ENCODE measurements around the gene GFM1.

Gene GFM1

GRCh38 chr3:158733656-158734055 is 89.3 kb downstream of the GFM1 start:
- Histone ChIP-seq H3K27me3 (peaks cover 21% of the 10 kb centered on the region), H3K4me3 (no peak overlapping the region), H3K4me2 (no peak overlapping the region), H3K9me3 (peaks cover 46% of the 10 kb centered on the region), H3K9ac (no peak overlapping the region), H4K20me1 (no peaks in the 10 kb centered on the region), H3K36me3 (peaks cover 13% of the 10 kb centered on the region), H3K27ac (no peak overlapping the region), H3K4me1 (no peaks in the 10 kb centered on the region)
- no peak for TF ChIP-seq Cebpa-rat (IDR thresholded peaks at IDR 0.05)

- TF ChIP-seq Cebpa-rat (IDR thresholded peaks at IDR 0.05) = no peak
- H3K27me3 ChIP-seq = peaks cover 21% of the 10 kb centered on the region
- no peak overlapping the region for H3K4me2 ChIP-seq
Observed at GRCh38 chr3:158735296-158736033, 91.1 kb downstream of the GFM1 start.

GRCh38 chr3:158737410-158737809 is 93.1 kb downstream of the GFM1 start:
- Histone ChIP-seq H3K27me3 (peaks cover 5% of the 10 kb centered on the region; the same call in 1 of the 2 replicates), H3K4me2 (no peak overlapping the region), H3K4me3 (no peak overlapping the region), H3K27ac (no peak overlapping the region), H3K36me3 (peaks cover 1% of the 10 kb centered on the region; the same call in 1 of the 2 replicates), H3K9me3 (peaks cover 26% of the 10 kb centered on the region), H3K4me1 (peaks cover 4% of the 10 kb centered on the region; the same call in 1 of the 2 replicates), H4K20me1 (no peaks in the 10 kb centered on the region), H3K9ac (no peak overlapping the region)
- TF ChIP-seq Cebpa-rat (IDR thresholded peaks at IDR 0.05) = no peak

More at GRCh38 chr3:158735296-158736033, 91.1 kb downstream of the GFM1 start:
- Histone ChIP-seq H3K9ac (no peak overlapping the region), H3K9me3 (peaks cover 44% of the 10 kb centered on the region), H4K20me1 (no peaks in the 10 kb centered on the region), H3K4me3 (no peak overlapping the region), H3K4me1 (no peaks in the 10 kb centered on the region), H3K27ac (no peak overlapping the region), H3K36me3 (peaks cover 13% of the 10 kb centered on the region)

- no peaks in the 10 kb centered on the region for H4K20me1 ChIP-seq
- H3K27ac ChIP-seq = no peak overlapping the region
- H3K27me3 ChIP-seq = no peaks in the 10 kb centered on the region
- peaks cover 9% of the 10 kb centered on the region for H3K4me1 ChIP-seq
- peaks cover 19% of the 10 kb centered on the region for H3K9me3 ChIP-seq
- no peak overlapping the region for H3K9ac ChIP-seq
- no peak for TF ChIP-seq Cebpa-rat (IDR thresholded peaks at IDR 0.05)
- no peaks in the 10 kb centered on the region for H3K36me3 ChIP-seq
- no peak overlapping the region for H3K4me3 ChIP-seq
- H3K4me2 ChIP-seq = no peak overlapping the region
Observed at GRCh38 chr3:158737976-158738615, 93.8 kb downstream of the GFM1 start.

- H3K4me1 ChIP-seq = peaks cover 15% of the 10 kb centered on the region
- no peak overlapping the region for H3K9ac ChIP-seq
- TF ChIP-seq Cebpa-rat (IDR thresholded peaks at IDR 0.05) = no peak
- H3K36me3 ChIP-seq = no peaks in the 10 kb centered on the region
- peaks cover 18% of the 10 kb centered on the region for H3K9me3 ChIP-seq
- no peaks in the 10 kb centered on the region for H3K27me3 ChIP-seq
- H3K4me3 ChIP-seq = no peak overlapping the region
- no peak overlapping the region for H3K27ac ChIP-seq
- no peaks in the 10 kb centered on the region for H4K20me1 ChIP-seq
- H3K4me2 ChIP-seq = no peak overlapping the region
Observed at GRCh38 chr3:158738653-158739052, 94.3 kb downstream of the GFM1 start.

GRCh38 chr3:158739078-158739477 is 94.8 kb downstream of the GFM1 start:
- no peak for TF ChIP-seq Cebpa-rat (IDR thresholded peaks at IDR 0.05)
- Histone ChIP-seq H3K9me3 (peaks cover 17% of the 10 kb centered on the region), H4K20me1 (no peaks in the 10 kb centered on the region), H3K4me3 (no peak overlapping the region), H3K4me1 (peaks cover 19% of the 10 kb centered on the region), H3K27ac (no peak overlapping the region), H3K36me3 (no peaks in the 10 kb centered on the region), H3K27me3 (no peaks in the 10 kb centered on the region), H3K9ac (no peak overlapping the region), H3K4me2 (no peak overlapping the region)

GRCh38 chr3:158739661-158740060 is 95.3 kb downstream of the GFM1 start:
- H4K20me1 ChIP-seq = no peaks in the 10 kb centered on the region

More at GRCh38 chr3:158739661-158740060, 95.3 kb downstream of the GFM1 start:
- H3K9ac ChIP-seq = no peak overlapping the region
- H3K27me3 ChIP-seq = no peaks in the 10 kb centered on the region
- no peak overlapping the region for H3K4me2 ChIP-seq
- no peak overlapping the region for H3K4me3 ChIP-seq
- no peak for TF ChIP-seq Cebpa-rat (IDR thresholded peaks at IDR 0.05)
- H3K27ac ChIP-seq = no peak overlapping the region
- H3K36me3 ChIP-seq = no peaks in the 10 kb centered on the region
- peaks cover 12% of the 10 kb centered on the region for H3K9me3 ChIP-seq
- H3K4me1 ChIP-seq = peaks cover 22% of the 10 kb centered on the region

Data from BLaER1 (cell line).